HG03521 (cell line): ENCODE results near the gene PNMA3.
"Not testable (repeated sequence)": the region's sequence is repeated elsewhere in the genome, so short reads cannot be mapped to it uniquely, and the experiment has no call there.

Source experiments
- ATAC-seq: cut with Tn5 transposase; IDR thresholded peaks from one replicate; pipeline ENCODE4 v1.9.1; 2021; ENCODE audit warnings: mild to moderate bottlenecking, moderate library complexity; ENCODE audit not compliant: unreplicated experiment

Gene PNMA3

DNA sequence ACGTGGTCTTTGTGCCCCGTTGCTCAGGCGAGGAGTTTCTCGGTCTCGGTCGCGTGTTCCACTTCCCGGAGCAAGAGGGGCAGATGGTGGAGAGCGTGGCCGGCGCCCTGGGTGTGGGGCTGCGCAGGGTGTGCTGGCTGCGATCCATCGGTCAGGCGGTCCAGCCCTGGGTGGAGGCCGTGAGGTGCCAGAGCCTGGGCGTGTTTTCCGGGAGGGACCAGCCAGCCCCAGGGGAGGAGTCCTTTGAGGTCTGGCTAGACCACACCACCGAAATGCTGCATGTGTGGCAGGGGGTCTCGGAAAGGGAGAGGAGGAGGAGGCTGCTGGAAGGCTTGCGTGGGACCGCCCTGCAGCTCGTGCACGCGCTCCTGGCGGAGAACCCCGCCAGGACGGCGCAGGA lies 17.1 kb downstream of the PNMA3 start:
- not testable (repeated sequence) for ATAC-seq

DNA sequence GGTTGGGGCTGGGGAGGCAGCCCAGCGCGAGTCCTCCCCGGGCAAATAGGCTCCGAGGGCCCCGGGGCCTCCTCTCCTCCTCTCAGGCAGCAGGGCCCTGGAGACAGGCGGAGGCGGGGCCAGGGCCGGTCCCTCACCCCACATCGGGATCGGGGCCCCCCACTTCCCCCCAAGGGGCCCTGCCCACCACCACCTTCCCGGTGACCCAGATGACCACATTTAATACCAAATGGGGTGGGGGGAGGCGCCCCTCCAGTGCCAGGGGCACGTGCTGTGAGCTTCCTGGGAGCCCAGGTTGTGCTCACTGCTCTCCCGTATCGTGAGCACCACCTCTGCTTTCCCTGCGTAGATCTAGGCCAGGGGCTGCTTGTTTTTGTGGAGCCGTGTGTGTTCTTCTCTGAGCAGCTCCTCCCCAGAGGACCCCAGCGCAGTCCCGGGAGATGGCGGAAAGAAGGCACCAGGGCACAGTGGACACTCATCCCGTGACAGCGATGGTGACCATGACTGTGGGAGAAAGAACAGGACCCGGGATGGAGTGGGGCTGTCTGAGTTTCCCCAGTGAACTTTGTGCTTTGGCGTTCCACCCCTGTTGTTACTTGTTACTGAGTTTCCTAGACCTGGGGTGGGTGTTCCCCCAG lies 18.1 kb downstream of the PNMA3 start:
- no peak for ATAC-seq

DNA sequence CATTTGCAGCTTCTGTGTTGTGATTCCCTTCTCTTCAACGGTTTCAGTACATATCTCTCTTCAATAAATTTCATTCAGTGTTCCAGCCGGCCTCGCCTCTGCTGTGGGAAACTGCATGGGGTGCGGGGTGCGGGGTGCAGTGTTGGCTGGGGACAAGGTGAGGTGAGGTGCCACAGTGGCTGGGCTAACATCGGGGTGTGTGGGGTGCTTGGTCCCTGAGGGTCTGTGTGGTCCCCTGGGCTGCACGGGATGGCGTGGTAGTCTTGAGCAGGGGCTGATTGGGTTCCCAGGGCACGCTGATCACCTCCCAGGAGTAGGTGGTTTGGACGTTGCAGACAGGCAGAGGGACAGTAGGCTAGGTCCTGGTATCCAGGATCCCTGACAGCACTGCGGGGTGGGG lies 18.7 kb downstream of the PNMA3 start:
- no peak for ATAC-seq

DNA sequence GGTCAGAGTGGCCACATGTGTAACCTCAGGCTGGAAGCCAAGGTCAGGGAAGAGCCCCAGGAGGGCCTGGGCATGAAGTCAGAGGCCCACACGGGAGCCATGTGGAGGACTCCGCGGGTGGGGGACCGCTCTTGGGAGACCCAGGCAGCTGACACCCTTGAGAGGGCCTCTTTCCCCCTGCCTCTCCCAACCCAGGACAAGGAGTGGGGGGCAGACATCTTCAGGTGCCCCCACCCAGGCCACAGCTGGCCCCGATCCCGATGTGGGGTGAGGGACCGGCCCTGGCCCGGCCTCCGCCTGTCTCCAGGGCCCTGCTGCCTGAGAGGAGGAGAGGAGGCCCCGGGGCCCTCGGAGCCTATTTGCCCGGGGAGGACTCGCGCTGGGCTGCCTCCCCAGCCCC lies 19.1 kb downstream of the PNMA3 start:
- ATAC-seq: no peak

DNA sequence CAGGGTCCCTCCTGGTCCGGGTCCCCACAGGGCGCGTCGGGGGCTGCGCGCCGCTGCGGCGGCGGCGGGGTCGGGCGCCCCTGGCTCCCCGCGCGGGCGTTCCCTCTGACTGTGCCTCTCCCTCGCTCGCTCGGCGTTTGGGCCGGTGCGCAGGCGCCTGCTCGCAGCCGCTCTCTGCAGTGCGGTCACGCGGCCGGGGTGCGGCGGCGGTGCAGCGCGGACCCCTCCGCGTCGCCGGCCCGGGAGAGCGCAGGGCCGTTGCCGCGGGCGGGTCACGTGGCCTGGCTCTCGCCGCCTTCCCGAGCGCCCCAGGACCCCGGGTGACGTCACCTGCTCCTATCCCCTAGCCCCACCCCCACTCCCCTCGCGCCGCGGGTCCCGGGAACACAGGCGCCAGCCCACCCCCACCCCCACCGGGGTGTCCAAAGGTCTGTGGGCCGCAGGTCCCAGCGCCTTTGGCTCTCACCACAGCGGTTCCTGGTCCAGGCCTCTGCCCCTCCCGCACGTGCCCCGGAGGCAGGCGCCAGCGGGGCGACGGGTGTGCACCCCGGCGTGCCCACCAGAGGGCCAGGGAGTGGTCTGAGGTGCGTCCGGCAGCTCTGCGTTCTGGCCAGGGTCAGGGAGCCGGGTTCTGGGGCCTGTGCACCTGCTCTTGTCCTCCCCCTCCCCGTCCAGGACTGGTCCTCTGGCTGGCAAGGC lies 21.3 kb downstream of the PNMA3 start:
- not testable (repeated sequence) for ATAC-seq

DNA sequence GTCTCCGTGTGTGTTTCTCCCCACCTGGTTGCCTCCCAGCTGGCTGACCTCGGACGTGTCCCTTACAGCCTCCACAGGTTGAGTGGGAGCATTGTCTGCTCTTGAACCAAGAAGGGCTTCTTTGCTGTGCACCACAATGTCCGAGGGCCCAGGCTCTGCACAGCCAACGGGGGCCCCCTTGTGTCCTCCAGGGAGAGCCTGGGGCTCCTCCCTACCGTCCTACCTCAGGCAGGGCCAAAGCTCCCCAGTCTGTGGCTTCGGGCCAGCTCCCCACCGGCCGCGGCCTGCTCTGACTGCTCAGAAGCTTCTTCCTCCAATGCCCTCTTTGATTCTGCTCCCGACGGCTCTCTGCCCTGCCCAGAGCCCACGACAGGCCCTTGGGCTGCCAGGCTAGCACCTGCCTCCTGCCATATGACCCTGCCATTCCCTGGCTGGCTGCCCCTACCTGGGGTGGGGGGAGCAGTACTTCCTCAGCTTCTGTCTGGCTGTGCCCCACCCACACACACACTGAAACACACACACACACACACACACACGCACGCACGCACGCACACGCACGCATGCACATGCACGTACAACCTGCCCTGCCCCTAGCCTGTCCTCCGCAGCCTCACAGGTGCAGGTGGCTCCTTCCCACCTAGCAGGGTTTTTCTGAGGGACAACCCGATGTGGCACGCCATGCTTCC lies 27.1 kb downstream of the PNMA3 start:
- not testable (repeated sequence) for ATAC-seq

DNA sequence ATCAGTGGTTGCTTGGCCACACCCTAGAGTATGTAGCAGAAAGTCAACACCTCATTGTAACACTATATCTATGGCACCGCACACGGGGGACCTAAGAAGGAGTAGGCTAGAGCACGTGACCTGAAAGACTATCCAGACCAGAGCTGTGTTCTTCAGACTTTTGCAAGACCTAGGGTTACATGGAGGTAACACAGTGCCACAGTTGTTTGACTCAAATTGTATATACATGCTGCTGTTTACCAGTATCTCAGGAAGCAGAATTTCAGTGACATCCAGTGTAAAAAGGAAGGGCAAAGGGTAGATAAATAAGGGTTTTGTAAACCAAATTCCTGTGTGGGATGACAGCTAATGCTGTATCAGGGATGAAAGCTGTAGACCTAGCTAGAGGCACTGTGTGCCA lies 46.1 kb downstream of the PNMA3 start:
- no peak for ATAC-seq

DNA sequence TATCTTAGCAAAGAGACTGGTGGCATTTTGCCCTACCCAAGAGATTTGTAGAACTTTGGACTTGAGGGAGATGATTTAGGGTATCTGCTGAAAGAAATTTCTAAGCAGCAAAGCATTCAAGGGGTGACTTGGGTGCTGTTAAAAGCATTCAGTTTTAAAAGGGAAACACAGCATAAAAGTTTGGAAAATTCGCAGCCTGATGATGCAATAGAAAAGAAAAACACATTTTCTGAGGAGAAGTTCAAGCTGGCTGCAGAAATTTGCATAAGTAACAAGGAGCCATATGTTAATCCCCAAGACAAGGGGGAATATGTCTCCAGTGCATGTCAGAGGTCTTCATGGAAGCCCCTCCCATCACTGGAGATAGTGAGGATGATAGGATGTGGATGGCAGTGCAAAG lies 48.7 kb downstream of the PNMA3 start:
- ATAC-seq: not testable (repeated sequence)

DNA sequence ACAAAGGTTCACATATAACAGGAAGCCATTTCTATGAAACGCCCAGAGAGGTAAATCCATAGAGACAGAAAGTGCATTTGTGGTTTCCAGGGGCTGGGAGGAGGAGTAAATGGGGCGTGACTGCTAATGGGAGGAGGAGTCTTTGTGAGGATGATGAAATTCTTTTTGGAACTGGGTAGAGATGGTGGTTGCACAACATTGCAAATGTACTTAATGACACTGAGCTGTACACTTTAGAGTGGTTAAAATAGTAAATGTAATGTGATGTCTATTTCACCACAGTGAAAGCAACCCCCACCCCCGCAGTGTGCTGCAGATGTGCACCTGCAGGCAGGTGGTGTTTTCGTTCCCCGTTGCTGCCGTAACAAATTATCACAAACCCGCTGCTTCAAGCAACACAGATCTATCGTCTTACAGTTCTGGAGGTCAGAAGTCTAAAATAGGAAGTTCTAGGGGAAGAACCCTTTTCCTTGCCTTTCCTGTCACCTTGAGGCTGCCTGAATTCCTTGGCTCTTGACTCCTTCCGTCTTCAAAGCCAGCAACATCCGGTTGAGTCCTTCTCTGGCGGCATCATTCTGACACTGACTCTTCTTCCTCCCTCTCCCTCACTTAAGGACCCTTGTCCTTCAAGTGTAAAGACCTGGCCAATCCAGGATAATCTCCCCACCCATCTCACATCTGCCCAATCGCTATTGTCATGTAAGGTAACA lies 50.0 kb downstream of the PNMA3 start:
- ATAC-seq: not testable (repeated sequence)
